ENCODE data around the gene NSUN3. TPM values are rescaled to one million over a fixed set of nuclear protein-coding genes. Genes with fewer than 3 reads are reported as not detected.
"Not testable (repeated sequence)": the region's sequence is repeated elsewhere in the genome, so short reads cannot be mapped to it uniquely, and the experiment has no call there.

Gene NSUN3
- total RNA-seq, 1 experiment from 2014 or later = 18.8 TPM

DNA sequence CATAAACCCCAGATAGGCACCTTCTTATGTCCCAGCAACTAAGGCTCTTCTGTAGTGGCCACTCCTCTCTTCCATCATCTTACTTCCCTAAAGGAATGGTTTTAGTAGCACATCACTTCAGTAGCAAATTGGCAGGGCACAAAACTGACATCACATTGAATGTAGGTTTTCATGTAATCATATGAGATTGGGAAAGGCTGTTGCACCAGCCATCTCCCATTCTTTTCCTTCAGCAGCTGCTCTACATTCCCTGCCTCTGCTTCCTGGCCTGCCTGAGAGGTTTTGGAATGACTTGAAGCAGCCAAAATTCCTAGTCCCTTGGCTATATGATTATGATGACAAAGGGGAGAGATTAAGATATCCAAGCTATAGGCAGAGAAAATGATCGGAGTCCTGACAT lies 36.5 kb downstream of the NSUN3 start:
- H3K36me3 ChIP-seq (ENCODE audit: low read depth) = peaks cover 22% of the 10 kb centered on the region; the same call in 1 of the 2 replicates
- ChIA-PET CTCF (no interaction called here), POLR2A (ENCODE audit: unreplicated experiment) (no interaction called here)
- no peak overlapping the region for H3K4me2 ChIP-seq
- DNase-seq = peak in 1 of 2 experiments; percentile 29
- H3K79me2 ChIP-seq (ENCODE audit: low read depth) = no peaks in the 10 kb centered on the region
- no peak overlapping the region for H3K4me3 ChIP-seq
- H3K27me3 ChIP-seq (ENCODE audit: insufficient read depth, low read depth) = no peaks in the 10 kb centered on the region
- no peak overlapping the region for H2AFZ ChIP-seq
- no peak overlapping the region for H3K27ac ChIP-seq
- intact Hi-C loops (cut with micrococcal nuclease; ENCODE audit: unreplicated experiment) = no loop called here
- no TSS peak for BruUV-seq (replicated peaks)
- H4K20me1 ChIP-seq (ENCODE audit: insufficient read depth) = no peaks in the 10 kb centered on the region
- H3K9me2 ChIP-seq (ENCODE audit: insufficient read depth) = no peaks in the 10 kb centered on the region
- H3F3A ChIP-seq (ENCODE audit: insufficient read depth, low read depth) = no peaks in the 10 kb centered on the region; the same call in 1 of the 2 replicates
- TF ChIP-seq, protein P1, sequence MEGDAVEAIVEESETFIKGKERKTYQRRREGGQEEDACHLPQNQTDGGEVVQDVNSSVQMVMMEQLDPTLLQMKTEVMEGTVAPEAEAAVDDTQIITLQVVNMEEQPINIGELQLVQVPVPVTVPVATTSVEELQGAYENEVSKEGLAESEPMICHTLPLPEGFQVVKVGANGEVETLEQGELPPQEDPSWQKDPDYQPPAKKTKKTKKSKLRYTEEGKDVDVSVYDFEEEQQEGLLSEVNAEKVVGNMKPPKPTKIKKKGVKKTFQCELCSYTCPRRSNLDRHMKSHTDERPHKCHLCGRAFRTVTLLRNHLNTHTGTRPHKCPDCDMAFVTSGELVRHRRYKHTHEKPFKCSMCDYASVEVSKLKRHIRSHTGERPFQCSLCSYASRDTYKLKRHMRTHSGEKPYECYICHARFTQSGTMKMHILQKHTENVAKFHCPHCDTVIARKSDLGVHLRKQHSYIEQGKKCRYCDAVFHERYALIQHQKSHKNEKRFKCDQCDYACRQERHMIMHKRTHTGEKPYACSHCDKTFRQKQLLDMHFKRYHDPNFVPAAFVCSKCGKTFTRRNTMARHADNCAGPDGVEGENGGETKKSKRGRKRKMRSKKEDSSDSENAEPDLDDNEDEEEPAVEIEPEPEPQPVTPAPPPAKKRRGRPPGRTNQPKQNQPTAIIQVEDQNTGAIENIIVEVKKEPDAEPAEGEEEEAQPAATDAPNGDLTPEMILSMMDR (conservative IDR thresholded peaks at IDR 0.05) = no peak
- TF ChIP-seq EZH2 (IDR thresholded peaks at IDR 0.05; ENCODE audit: low read depth) = no peak
- H3K9me3 ChIP-seq (ENCODE audit: insufficient read depth, low read depth) = no peaks in the 10 kb centered on the region
- H3K4me1 ChIP-seq (replicated peaks; ENCODE audit: insufficient read depth) = no peaks in the 10 kb centered on the region

DNA sequence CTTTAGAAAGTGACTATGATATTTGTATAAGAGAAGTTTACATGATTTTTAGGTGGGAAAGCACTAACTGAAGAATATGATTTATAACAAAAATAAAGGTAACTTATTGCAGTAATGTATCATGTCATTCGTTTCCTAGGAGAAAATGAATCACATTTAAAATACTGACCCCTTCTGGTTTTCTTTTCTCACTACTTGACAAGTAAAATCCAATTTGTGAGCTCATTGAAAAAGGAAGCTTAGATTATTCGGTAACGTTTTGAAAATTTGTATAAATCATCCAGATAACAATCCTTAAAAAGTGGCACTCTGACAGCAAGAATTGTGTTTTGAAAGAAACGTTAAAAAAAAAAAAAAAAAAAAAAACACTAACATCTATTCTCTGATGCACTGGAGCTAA lies 39.0 kb downstream of the NSUN3 start:
- Histone ChIP-seq H3K27me3 (ENCODE audit: insufficient read depth, low read depth) (no peaks in the 10 kb centered on the region), H3K36me3 (ENCODE audit: low read depth) (peaks cover 18% of the 10 kb centered on the region; the same call in 1 of the 2 replicates), H3K27ac (no peak overlapping the region), H2AFZ (no peak overlapping the region), H3F3A (ENCODE audit: insufficient read depth, low read depth) (no peaks in the 10 kb centered on the region; the same call in 1 of the 2 replicates), H4K20me1 (ENCODE audit: insufficient read depth) (no peaks in the 10 kb centered on the region), H3K4me3 (no peak overlapping the region), H3K4me2 (no peak overlapping the region), H3K9me3 (ENCODE audit: insufficient read depth, low read depth) (no peaks in the 10 kb centered on the region), H3K9me2 (ENCODE audit: insufficient read depth) (no peaks in the 10 kb centered on the region), H3K4me1 (replicated peaks; ENCODE audit: insufficient read depth) (no peaks in the 10 kb centered on the region), H3K79me2 (ENCODE audit: low read depth) (no peaks in the 10 kb centered on the region)
- TF ChIP-seq EZH2 (IDR thresholded peaks at IDR 0.05; ENCODE audit: low read depth) = no peak
- TF ChIP-seq, protein P1 (conservative IDR thresholded peaks at IDR 0.05) = peak; percentile 48
- ChIA-PET POLR2A (ENCODE audit: unreplicated experiment) (no interaction called here), CTCF (interaction anchor here (0.6 kb wide), 1 partner anchor 9 kb away, joined by 5 read pairs; no protein-coding TSS in a partner anchor)
- no TSS peak for BruUV-seq (replicated peaks)
- peak in 1 of 2 experiments; percentile 34 for DNase-seq
- intact Hi-C loops (cut with micrococcal nuclease; ENCODE audit: unreplicated experiment) = loop anchor here (10.0 kb wide), 1 partner anchor 57 kb away; no protein-coding TSS in a partner anchor

DNA sequence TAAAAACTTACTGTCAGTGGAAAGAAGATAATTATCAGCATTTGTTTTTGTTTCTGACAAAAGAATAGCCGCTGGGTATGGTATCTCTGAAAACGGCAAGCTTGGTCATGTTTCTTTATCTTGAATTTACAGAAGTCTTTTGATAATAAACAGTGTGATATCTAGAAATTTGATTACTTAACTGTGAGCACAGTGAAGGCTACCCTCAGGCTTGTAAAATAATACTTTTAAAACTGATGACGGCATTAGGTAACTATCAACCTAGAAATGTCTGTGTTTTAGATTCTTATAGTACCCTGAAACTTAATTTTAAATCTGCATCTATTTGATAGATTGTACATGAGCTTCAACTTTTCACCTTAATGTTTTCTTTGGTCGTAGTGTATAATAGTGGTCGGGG lies 43.4 kb downstream of the NSUN3 start:
- Histone ChIP-seq H4K20me1 (ENCODE audit: insufficient read depth) (no peaks in the 10 kb centered on the region), H3K9me2 (ENCODE audit: insufficient read depth) (no peaks in the 10 kb centered on the region), H3K4me3 (no peak overlapping the region), H3K27me3 (ENCODE audit: insufficient read depth, low read depth) (no peaks in the 10 kb centered on the region), H3K9me3 (ENCODE audit: insufficient read depth, low read depth) (no peaks in the 10 kb centered on the region), H3K4me1 (replicated peaks; ENCODE audit: insufficient read depth) (no peaks in the 10 kb centered on the region), H3K36me3 (ENCODE audit: low read depth) (peaks cover 8% of the 10 kb centered on the region; the same call in 1 of the 2 replicates), H3F3A (ENCODE audit: insufficient read depth, low read depth) (no peaks in the 10 kb centered on the region; the same call in 1 of the 2 replicates), H2AFZ (no peak overlapping the region), H3K27ac (no peak overlapping the region), H3K79me2 (ENCODE audit: low read depth) (no peaks in the 10 kb centered on the region), H3K4me2 (no peak overlapping the region)
- ChIA-PET CTCF (no interaction called here), POLR2A (ENCODE audit: unreplicated experiment) (no interaction called here)
- BruUV-seq (replicated peaks) = no TSS peak
- DNase-seq = no peak
- intact Hi-C loops (cut with micrococcal nuclease; ENCODE audit: unreplicated experiment) = loop anchor here (10.0 kb wide), 1 partner anchor 61 kb away; no protein-coding TSS in a partner anchor
- no peak for TF ChIP-seq EZH2 (IDR thresholded peaks at IDR 0.05; ENCODE audit: low read depth)
- TF ChIP-seq, protein P1 (conservative IDR thresholded peaks at IDR 0.05) = no peak

DNA sequence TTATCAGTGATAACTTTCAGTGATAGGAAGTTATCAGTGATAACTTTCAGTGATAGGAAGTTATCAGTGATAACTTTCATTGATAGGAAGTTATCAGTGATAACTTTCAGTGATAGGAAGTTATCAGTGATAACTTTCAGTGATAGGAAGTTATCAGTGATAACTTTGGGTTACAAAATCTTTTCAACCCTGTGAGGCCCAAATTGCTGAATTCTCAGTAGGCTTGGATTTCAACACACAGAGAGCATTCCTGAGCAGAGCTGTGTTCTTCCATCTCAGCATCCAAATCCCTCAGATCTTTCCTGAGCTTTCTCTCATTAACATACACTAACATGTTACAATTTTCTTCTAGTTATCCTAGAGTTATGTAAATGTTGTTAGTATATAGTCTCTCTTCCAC lies 47.4 kb downstream of the NSUN3 start:
- H3K9me2 ChIP-seq (ENCODE audit: insufficient read depth); H4K20me1 ChIP-seq (ENCODE audit: insufficient read depth); BruUV-seq (replicated peaks); H3K4me1 ChIP-seq (replicated peaks; ENCODE audit: insufficient read depth); H3K4me2 ChIP-seq; H2AFZ ChIP-seq; H3K4me3 ChIP-seq; H3K27ac ChIP-seq; H3K9me3 ChIP-seq (ENCODE audit: insufficient read depth, low read depth); H3K79me2 ChIP-seq (ENCODE audit: low read depth); H3K27me3 ChIP-seq (ENCODE audit: insufficient read depth, low read depth); intact Hi-C loops (cut with micrococcal nuclease; ENCODE audit: unreplicated experiment); DNase-seq; H3F3A ChIP-seq (ENCODE audit: insufficient read depth, low read depth); H3K36me3 ChIP-seq (ENCODE audit: low read depth): not testable (repeated sequence)
- CTCF ChIA-PET = interaction anchor here (0.6 kb wide), 1 partner anchor 8 kb away, joined by 5 read pairs; no protein-coding TSS in a partner anchor
- POLR2A ChIA-PET (ENCODE audit: unreplicated experiment) = interaction anchor here (0.5 kb wide), 1 partner anchor 111 kb away, joined by 4 read pairs; no protein-coding TSS in a partner anchor
